A673 (cell line): ENCODE measurements around the gene NPLOC4. TPM values are rescaled to one million over a fixed set of nuclear protein-coding genes. Genes with fewer than 3 reads are reported as not detected.

Experiments
- BruUV-seq: library from RNA; stranded (reverse); fragments of 400-500 nt; replicated peaks from 2 replicates; lab custom pipeline; 2021; lab: Mats Ljungman, UMichigan
- CTCF ChIA-PET: fragments of 300-600 bp; sonication (Branson Sonifier 250); formaldehyde crosslinking; loops from one replicate; lab custom pipeline; 2022; ENCODE audit warnings: antibody characterized with exemption; lab: Charles Lee
- POLR2A ChIA-PET: fragments of 300-600 bp; sonication (Branson Sonifier 250); formaldehyde crosslinking; loops from one replicate; lab custom pipeline; 2022; ENCODE audit warnings: antibody characterized with exemption; ENCODE audit not compliant: low non-redundant PET; lab: Charles Lee
- DNase-seq: peaks from one replicate; pipeline ENCODE4 v3.0.0-alpha.2; 2015; ENCODE audit warnings: low spot score
- H3K27ac ChIP-seq: fragments of 200-600 bp; sonication (generic); 2 replicates; pipeline ENCODE4 v1.5.1; 2016; ENCODE audit warnings: mixed run types, low read depth, mild to moderate bottlenecking, mixed read lengths, antibody characterized with exemption, low read length; ENCODE audit not compliant: poor library complexity, severe bottlenecking
- H3K27me3 ChIP-seq: fragments of 200-600 bp; sonication (generic); replicated peaks from 2 replicates; pipeline ENCODE4 v1.6.1; 2017; ENCODE audit warnings: mixed run types, low read depth, mild to moderate bottlenecking, mixed read lengths, antibody characterized with exemption, low read length; ENCODE audit not compliant: insufficient read depth, poor library complexity
- H3K36me3 ChIP-seq: fragments of 200-600 bp; sonication (generic); 2 replicates; pipeline ENCODE4 v1.6.1; 2016; ENCODE audit warnings: mixed run types, mild to moderate bottlenecking, mixed read lengths, antibody characterized with exemption, low read length; ENCODE audit not compliant: insufficient read depth, poor library complexity, severe bottlenecking
- H3K4me1 ChIP-seq: fragments of 200-600 bp; sonication (generic); 2 replicates; pipeline ENCODE4 v1.6.1; 2017; ENCODE audit warnings: mixed run types, mild to moderate bottlenecking, mixed read lengths, antibody characterized with exemption, low read length; ENCODE audit not compliant: insufficient read depth, poor library complexity, severe bottlenecking
- H3K4me3 ChIP-seq: fragments of 200-600 bp; sonication (generic); 2 replicates; pipeline ENCODE4 v1.5.1; 2016; ENCODE audit warnings: low read depth, mixed run types, mild to moderate bottlenecking, mixed read lengths, low read length; ENCODE audit not compliant: poor library complexity, severe bottlenecking
- H3K9me3 ChIP-seq: fragments of 200-600 bp; sonication (generic); 2 replicates; pipeline ENCODE4 v1.6.1; 2016; ENCODE audit warnings: mixed run types, low read depth, mild to moderate bottlenecking, mixed read lengths, antibody characterized with exemption, low read length; ENCODE audit not compliant: poor library complexity, severe bottlenecking
- CTCF ChIP-seq: fragments of 300-800, 200-600 bp; sonication (generic); conservative IDR thresholded peaks from 2 replicates; pipeline ENCODE4 v1.5.1; 2017; ENCODE audit warnings: low read depth, mild to moderate bottlenecking, antibody characterized with exemption, low read length, moderate library complexity, mixed read lengths
- EZH2 ChIP-seq: fragments of 200-600 bp; sonication (generic); IDR thresholded peaks from 2 replicates; pipeline ENCODE4 v1.6.1; 2017; ENCODE audit warnings: borderline replicate concordance, low read depth, mild to moderate bottlenecking, mixed read lengths, antibody characterized with exemption, low read length; ENCODE audit not compliant: poor library complexity, severe bottlenecking
- intact Hi-C: fragments of 100-400 bp; cut with micrococcal nuclease; formaldehyde crosslinking; loops from one replicate; pipeline ENCODE4 v1.10.0; 2022; ENCODE audit not compliant: unreplicated experiment
- total RNA-seq: library from RNA; stranded (reverse); gene quantifications from 2 replicates; pipeline ENCODE4 v1.2.3, GENCODE V29; 2021

Gene NPLOC4
- total RNA-seq, 1 experiment from 2014 or later = 195 TPM

- Histone ChIP-seq H3K4me3 (no peak overlapping the region), H3K27me3 (no peaks in the 10 kb centered on the region), H3K36me3 (peaks cover 80% of the 10 kb centered on the region), H3K9me3 (no peaks in the 10 kb centered on the region), H3K27ac (peak overlapping the region; percentile 19), H3K4me1 (no peaks in the 10 kb centered on the region)
- intact Hi-C loops = loop anchor here (10.0 kb wide), 1 partner anchor 93 kb away; the partner anchor contains the start of gene ACTG1
- no TSS peak for BruUV-seq
- no peak for TF ChIP-seq EZH2
- TF ChIP-seq CTCF = no peak
- POLR2A ChIA-PET = no interaction called here
- no peak for DNase-seq
- CTCF ChIA-PET = no interaction called here
Measured at GRCh38 chr17:81607431-81607830, 29.5 kb downstream of the NPLOC4 start.

- no peaks in the 10 kb centered on the region for H3K9me3 ChIP-seq
- POLR2A ChIA-PET = no interaction called here
- no peak overlapping the region for H3K4me3 ChIP-seq
- H3K27me3 ChIP-seq = no peaks in the 10 kb centered on the region
- DNase-seq = no peak
- TSS peak; percentile 7 for BruUV-seq
- no peak for TF ChIP-seq CTCF
- TF ChIP-seq EZH2 = no peak
- no peak overlapping the region for H3K27ac ChIP-seq
- peaks cover 85% of the 10 kb centered on the region for H3K36me3 ChIP-seq
- peaks cover 4% of the 10 kb centered on the region for H3K4me1 ChIP-seq
- intact Hi-C loops = loop anchor here (10.0 kb wide), 1 partner anchor 89 kb away; the partner anchor contains the start of gene ACTG1
- CTCF ChIA-PET = no interaction called here
Measured at GRCh38 chr17:81603846-81604610, 32.9 kb downstream of the NPLOC4 start.

- TF ChIP-seq EZH2 (no peak), CTCF (peak; percentile 84)
- Histone ChIP-seq H3K4me1 (peaks cover 4% of the 10 kb centered on the region), H3K27me3 (no peaks in the 10 kb centered on the region), H3K27ac (no peak overlapping the region), H3K9me3 (no peaks in the 10 kb centered on the region), H3K4me3 (no peak overlapping the region), H3K36me3 (peaks cover 84% of the 10 kb centered on the region)
- peak; percentile 87 for DNase-seq
- CTCF ChIA-PET = interaction anchor here (0.6 kb wide), 2 partner anchors 27 to 49 kb away, joined by 3 read pairs; partner anchors contain the start of gene FAAP100
- intact Hi-C loops = loop anchor here (2.0 to 10.0 kb wide), 2 partner anchors 87 to 347 kb away; partner anchors contain the start of gene ACTG1
- no TSS peak for BruUV-seq
- POLR2A ChIA-PET = no interaction called here
Measured at GRCh38 chr17:81601525-81602120, 35.3 kb downstream of the NPLOC4 start.
